ENCODE results near the gene USP34.
A peak's percentile ranks its signal among the peaks of the same experiment; 100 is the strongest.

USP34 gene

DNA sequence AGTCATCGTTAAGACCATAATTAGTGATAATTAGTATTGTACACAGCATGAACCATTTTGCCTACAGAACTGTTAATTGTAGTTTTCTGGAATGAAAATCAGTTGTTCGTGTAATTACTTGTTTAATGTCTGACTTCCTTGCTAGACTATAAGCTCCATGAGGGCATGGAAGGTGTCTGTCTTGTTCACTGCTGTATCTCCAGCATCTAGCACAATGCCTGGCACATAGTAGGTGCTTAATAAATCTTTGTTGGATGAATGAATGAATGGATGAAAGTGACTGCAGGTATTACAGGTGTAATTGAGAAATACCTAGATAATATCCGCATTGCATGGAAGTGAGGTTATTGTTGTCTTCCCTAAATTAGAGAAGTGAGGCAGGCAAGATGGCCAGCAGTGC is 287.1 kb downstream of the USP34 start:
- FAIRE-seq (no peak), DNase-seq (ENCODE audit: insufficient read length, low spot score) (no peak)
- no peak for TF ChIP-seq POLR2A (IDR thresholded peaks at IDR 0.05; ENCODE audit: low read depth, low read length)

DNA sequence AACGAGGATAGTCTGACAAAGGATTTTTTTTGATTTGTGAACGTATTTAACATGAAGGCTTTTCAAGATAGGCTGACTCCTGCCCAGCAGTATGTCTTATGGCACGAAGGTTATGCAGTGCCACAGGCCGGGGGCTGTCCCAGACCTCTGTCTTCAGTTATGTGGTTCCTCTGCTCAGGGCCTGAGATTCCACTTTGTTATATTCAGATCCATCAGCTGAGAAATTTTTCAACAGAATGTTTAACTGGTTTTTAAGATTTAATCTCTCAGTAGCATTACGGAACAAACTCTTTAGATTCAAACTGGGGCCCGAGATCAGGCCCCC is 288.9 kb downstream of the USP34 start:
- FAIRE-seq (no peak), DNase-seq (ENCODE audit: insufficient read length, low spot score) (no peak)
- TF ChIP-seq POLR2A (IDR thresholded peaks at IDR 0.05; ENCODE audit: low read depth, low read length) = no peak

DNA sequence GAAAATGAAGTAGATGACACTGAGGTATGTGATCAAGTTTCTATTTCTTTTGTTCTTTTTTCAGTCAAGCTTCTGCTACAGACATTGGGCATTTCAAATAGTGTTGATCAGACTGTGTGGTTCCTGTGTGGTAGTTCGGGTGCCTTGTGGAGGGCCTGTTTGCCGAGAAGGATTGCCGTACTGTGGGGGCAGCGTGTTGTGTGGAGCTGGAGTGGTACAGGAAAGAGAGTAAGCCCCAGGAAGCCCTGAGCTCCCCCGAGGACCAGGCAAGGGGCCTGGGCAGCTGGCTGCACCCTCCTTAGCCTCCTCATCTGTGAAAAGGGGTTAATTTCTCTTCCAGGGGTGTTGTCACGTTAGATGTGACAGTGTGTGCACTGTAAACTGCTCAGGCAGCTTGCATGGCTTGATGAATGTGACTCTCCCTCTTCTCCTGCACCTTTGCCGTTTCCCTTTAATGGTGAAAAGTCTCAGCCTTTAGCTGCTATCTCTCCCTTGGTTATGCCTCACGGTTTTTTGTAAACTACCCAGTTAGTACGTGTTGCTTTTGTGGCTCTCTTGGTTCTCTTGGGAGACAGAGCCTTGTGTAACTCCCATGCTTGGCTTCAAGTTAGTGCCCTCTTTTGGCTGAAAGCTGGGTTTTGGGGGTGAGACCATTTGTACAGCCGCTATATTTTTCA is 289.4 kb downstream of the USP34 start:
- FAIRE-seq (no peak), DNase-seq (ENCODE audit: insufficient read length, low spot score) (no peak)
- TF ChIP-seq POLR2A (IDR thresholded peaks at IDR 0.05; ENCODE audit: low read depth, low read length) = no peak

DNA sequence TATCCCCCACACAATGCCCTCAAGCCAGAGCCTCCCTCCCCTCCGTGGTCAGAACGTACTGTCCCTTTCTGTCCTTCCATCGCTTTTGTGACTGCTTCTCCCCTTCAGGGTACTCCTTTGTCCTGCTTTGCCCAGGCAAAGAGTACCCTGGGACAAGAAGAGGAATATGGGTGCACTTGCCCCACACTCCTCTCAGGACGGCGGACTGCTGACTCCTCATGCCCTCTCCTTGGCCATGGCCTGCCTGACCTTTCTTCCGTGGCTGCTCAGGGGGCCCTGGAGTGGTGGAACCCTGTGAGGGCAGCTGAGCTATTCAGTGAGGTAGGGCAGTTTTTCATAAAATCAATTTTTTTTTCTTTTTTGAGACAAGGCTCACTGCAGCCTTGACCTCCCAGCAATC is 290.2 kb downstream of the USP34 start:
- DNase-seq (ENCODE audit: insufficient read length, low spot score) (no peak), FAIRE-seq (no peak)
- TF ChIP-seq POLR2A (IDR thresholded peaks at IDR 0.05; ENCODE audit: low read depth, low read length) = no peak

DNA sequence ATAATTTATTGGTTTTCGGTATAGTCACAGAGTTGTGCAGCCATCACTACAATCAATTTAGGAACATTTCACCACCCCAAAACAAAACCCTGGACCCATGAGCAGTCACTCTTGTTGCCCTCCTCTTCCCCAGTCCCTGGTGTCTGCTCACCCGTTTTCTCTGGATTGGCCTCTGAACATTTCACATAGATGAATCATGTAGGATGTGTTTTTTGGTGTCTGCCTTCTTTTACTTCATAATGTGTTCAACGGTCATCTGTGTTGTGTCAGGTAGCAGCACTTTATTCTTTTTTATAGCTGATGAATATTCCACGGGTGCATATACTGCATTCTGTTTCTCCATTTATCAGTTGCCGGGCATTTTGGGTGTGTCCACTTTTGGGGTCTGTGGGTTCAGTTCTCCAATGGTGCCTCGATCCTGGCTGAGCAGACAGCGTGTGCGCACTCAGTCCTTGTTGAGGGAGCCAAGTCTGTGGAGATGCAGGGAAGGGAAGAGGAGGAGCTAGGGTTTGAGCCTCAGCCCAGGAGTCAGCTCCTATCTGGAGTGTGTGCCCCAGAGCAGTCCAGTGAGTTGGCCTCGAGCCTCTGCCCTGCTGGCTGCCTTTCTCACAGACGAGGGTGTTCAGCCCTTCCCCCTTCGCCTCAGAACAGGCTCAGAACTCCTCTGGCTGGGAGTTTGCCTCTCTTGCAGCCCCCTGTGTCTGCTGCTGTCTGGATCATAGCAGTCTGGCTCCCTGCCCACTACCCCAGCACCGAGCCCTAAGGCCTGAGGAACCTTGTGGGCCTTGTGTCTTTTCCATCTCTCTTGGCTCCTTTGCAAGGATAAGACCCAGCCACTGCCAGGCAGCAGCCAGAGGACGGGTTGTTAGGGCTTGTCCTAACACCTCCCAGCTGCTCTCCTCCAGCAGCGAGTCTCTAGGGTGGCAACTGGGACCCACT is 290.9 kb downstream of the USP34 start:
- DNase-seq (ENCODE audit: insufficient read length, low spot score) = no peak
- no peak for FAIRE-seq

DNA sequence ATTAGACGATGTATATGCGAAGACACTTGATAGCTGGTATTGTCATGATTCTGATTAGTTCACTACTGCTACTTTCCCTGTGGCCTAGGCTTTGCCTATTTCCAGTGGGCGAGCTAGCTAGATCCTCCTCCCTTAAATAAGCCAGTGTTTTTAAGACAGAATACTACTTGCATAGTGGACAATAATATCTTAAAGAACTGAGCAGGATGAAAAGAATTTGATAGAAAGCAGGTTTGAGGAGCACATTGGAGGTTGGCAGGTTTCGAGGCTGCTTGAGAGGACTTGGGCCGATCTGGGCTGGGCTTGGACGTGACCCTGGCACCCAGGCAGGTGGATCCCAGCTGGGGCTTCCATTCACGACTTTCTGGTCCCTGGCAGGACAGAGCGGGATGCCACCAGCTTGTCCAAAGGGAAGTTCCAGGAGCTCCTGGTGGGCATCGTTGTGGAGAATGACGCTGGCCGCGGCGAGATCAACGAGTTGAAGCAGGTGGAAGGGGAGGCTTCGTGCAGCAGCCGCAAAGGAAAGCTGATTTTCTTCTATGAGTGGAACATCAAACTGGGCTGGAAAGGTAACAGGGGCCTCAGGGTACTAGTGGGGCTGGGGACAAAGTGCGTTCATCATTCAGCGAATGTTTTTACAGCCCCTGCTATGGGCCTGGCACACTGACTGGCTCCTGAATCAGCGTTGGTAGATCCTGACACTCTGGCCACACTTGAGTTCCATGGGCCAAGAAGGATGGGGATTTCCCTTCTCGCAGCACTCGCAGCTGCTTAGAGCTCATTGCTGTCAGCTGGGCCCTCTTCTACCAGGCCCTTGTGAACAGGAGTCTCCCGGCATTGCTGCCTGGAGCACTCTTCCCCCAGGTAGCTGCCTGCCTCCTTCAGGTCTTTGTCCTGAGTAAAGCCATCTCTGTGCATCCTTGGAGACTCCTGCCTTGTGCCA is 292.0 kb downstream of the USP34 start:
- no peak for TF ChIP-seq POLR2A (IDR thresholded peaks at IDR 0.05; ENCODE audit: low read depth, low read length)
- DNase-seq (ENCODE audit: insufficient read length, low spot score) (no peak), FAIRE-seq (no peak)

More for the DNA sequence above, 290.9 kb downstream of the USP34 start:
- no peak for TF ChIP-seq POLR2A (IDR thresholded peaks at IDR 0.05; ENCODE audit: low read depth, low read length)

DNA sequence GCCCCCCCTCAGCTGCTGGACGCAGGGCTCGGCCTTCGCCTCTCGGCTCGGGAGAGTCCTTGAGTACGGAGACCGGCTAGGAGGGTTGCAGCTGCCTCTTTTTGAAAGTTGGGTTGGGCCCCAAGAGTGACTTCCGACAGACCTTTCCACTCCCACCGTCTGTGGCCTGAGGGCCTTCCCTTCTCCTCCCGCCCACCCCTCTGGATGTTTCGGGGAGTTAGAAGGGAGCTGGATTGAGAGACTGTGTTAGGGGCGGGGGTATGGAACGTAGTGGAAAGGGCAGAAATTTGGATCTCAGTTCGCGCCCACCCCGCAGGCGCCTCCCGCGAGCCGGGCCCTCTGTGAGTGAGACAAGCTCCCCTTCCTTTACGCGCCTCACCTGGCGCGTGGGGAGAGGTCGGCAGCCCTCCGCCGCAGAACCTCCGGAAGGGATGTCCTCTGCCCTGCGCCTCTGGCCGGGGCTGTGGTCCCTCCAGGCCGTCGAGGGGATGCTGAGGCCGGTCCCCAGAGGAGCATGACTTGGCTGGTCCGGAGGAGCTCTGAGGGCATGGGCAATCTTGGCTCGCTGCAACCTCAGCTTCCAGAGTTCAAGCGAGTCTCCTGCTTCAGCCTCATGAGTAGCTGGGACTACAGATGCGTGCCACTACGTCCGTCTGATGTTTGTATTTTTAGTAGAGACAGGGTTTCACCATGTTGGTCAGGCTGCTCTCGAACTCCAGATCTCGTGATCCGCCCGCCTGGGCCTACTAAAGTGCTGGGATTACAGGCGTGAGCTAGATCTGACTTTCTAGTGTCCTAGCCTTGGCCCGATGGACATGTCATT is 292.9 kb downstream of the USP34 start:
- no peak for DNase-seq (ENCODE audit: insufficient read length, low spot score)
- FAIRE-seq = no peak
- no peak for TF ChIP-seq POLR2A (IDR thresholded peaks at IDR 0.05; ENCODE audit: low read depth, low read length)

DNA sequence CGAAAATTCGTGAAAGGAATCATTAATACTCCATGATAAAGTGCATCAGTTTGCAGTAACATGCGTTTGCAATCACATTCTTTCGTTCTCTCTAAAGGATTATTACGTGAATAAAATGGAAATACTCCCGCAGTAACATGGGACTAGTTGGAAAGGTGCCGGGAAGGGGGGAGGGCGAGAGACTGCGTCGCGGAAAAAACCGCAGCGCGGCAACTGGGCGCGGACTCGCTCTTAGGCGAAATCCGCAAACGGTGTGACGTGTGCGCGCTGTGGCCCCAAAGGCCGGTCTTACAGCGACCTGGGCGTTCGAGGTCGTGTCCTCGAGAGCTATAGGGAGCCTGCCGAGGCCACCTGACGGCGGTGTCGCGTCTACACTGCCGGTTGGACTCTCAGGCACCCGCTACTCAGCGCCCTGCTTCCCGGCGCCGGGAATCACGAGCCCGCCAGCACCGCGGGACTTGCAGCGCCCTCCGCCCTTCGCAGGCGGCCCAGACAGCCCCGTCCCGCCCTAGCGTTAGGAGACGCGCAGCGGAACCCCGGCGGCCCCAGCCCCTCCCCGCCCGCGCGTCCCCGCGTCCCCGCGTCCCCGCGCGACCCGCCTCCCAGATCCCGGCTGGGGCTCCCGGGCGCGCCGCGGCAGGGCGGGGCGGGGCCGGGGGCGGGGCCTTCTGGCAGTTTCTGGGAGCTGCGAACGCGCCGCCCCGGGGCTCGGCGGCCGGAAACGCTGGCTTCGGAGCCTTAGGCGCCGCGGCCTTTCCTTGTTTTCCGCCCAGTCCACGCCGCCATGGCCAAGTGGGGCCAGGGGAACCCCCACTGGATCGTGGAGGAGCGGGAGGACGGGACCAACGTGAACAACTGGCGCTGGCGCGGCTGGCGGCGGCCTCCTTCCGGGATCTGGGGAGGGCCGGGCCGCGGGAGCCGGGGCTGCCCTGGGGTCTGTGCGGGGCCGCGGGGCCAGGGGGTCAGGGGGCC is 293.8 kb downstream of the USP34 start:
- TF ChIP-seq POLR2A (IDR thresholded peaks at IDR 0.05; ENCODE audit: low read depth, low read length) = peak; percentile 86
- FAIRE-seq (no peak), DNase-seq (ENCODE audit: insufficient read length, low spot score) (peak; percentile 95)

DNA sequence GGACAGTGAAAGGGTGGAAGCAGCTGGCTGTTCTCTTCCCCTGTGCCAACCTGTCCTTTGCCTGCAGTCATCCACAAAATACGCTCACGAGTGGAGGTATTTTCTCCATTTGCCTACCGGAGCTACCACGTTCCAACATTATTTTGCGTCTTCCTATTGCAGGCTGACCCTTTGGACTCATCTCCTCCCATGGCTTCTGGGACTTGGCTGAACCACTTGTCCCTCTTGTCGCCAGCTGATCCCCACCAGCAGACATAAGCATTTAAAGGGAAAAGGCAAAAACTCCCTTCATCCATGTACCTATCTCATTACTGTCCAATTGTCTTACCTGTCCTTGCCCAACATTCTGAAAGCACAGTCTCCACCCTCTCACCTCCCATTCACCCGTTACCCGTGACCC is 295.9 kb downstream of the USP34 start:
- no peak for FAIRE-seq
- DNase-seq (ENCODE audit: insufficient read length, low spot score) = no peak
- no peak for TF ChIP-seq POLR2A (IDR thresholded peaks at IDR 0.05; ENCODE audit: low read depth, low read length)

DNA sequence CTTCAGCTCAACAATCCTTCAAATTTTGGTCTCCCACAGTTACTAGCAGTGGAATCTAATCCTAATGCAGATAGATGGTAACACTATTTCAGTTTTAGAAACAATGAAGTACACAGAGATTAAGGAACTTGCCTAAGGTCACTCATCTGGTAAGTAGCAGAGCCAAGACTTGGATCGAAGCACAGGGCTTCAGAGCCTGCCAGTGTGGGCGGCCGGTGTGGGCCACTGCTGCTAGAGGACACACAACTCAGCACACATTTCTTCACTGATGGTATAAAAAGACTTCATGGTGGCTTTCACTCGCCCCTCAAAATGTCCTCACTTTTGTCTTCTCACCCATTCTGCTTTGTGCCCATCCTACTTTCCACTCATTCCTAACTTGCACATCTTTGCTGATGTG is 297.8 kb downstream of the USP34 start:
- FAIRE-seq (no peak), DNase-seq (ENCODE audit: insufficient read length, low spot score) (no peak)
- no peak for TF ChIP-seq POLR2A (IDR thresholded peaks at IDR 0.05; ENCODE audit: low read depth, low read length)

DNA sequence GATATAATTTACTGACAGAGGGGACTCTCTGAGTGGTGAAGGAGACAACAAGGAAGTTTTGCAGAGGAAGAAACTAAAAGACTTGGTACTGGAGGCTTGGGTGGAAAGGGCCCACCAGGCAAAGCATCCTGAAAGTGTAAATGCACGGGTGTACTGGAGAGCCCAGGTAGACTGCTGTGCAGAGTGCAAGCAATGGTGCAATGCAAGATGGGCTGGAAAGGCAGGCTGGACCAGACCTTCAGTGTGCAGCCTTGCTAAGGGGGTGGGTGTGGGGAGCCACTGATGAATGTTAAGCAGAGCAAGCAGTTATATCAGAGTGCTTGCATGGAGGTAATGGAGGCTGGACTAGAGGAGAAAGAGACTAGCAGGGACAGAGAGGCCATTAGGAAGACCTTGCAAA is 298.2 kb downstream of the USP34 start:
- FAIRE-seq = no peak
- TF ChIP-seq POLR2A (IDR thresholded peaks at IDR 0.05; ENCODE audit: low read depth, low read length) = no peak
- no peak for DNase-seq (ENCODE audit: insufficient read length, low spot score)

DNA sequence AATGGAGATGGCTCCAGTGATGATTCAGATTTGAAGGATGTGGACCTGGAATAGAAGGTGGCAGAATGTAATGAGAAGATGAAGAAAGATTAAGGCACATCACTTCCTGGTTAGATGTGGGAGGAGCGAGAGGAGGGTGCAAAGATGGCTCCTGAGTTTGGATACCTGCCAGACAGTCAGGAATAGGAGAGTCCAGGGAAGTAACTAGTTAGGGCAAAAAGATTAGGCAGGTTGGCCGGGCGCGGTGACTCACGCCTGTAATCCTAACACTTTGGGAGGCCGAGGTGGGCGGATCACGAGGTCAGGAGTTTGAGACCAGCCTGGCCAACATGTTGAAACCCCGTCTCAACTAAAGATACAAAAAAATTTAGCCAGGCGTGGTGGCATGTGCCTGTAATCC is 303.3 kb downstream of the USP34 start:
- no peak for DNase-seq (ENCODE audit: insufficient read length, low spot score)
- no peak for FAIRE-seq
- no peak for TF ChIP-seq POLR2A (IDR thresholded peaks at IDR 0.05; ENCODE audit: low read depth, low read length)

Measured in H54 (cell line).